K562 (cell line): Measurements from ENCODE around the gene TRA2B. TPM values are rescaled to one million over a fixed set of nuclear protein-coding genes. Genes with fewer than 3 reads are reported as not detected.

Experiments
- BRD4 ChIP-seq: fragments of 200-600 bp; sonication (generic); IDR thresholded peaks from 2 replicates; pipeline ENCODE4 v1.6.1; 2017; ENCODE audit warnings: inconsistent platforms
- CC2D1A ChIP-seq: fragments of 450-650 bp; IDR thresholded peaks from 2 replicates; pipeline ENCODE4 v1.6.1; 2017; ENCODE audit warnings: mild to moderate bottlenecking
- CEBPZ ChIP-seq: fragments of 150-350 bp; IDR thresholded peaks from 2 replicates; pipeline ENCODE4 v1.6.1; 2014; ENCODE audit warnings: low read depth, mild to moderate bottlenecking, low read length, borderline replicate concordance
- CREM ChIP-seq: IDR thresholded peaks from 2 replicates; pipeline ENCODE4 v1.6.1; 2014; ENCODE audit warnings: antibody characterized with exemption, low read depth
- DDX20 ChIP-seq: fragments of 450-650 bp; IDR thresholded peaks from 2 replicates; pipeline ENCODE4 v1.6.1; 2016; ENCODE audit warnings: missing genetic modification characterization, low read depth, mild to moderate bottlenecking, missing compliant biosample characterization, moderate library complexity
- DMBX1 ChIP-seq: fragments of 250-450 bp; sonication (Bioruptor Pico); IDR thresholded peaks from 2 replicates; pipeline ENCODE4 v1.8.0; 2022; ENCODE audit warnings: inconsistent platforms, mild to moderate bottlenecking, moderate library complexity, borderline replicate concordance
- ELF1 ChIP-seq: fragments of 200-800 bp; sonication (Bioruptor generic); IDR thresholded peaks from 2 replicates; pipeline ENCODE4 v1.6.1; 2016; ENCODE audit warnings: missing genetic modification characterization, missing compliant biosample characterization
- HDAC8 ChIP-seq: fragments of 450-650 bp; IDR thresholded peaks from 2 replicates; pipeline ENCODE4 v1.6.1; 2016; ENCODE audit warnings: mild to moderate bottlenecking, missing genetic modification characterization, moderate library complexity, missing compliant biosample characterization
- HMBOX1 ChIP-seq: sonication (generic); IDR thresholded peaks from 2 replicates; pipeline ENCODE4 v1.6.1; 2016
- JUND ChIP-seq, 2 experiments: IDR thresholded peaks; 2 replicates in 1 of 2; 3 replicates in 1 of 2; pipeline ENCODE4 v1.6.1; 2011; ENCODE audit warnings: borderline replicate concordance in 2 of 2, low read depth in 2 of 2, low read length in 2 of 2, improper control_type of control experiment in 1 of 2, missing biosample characterization in 1 of 2, missing genetic modification characterization in 1 of 2, missing genetic modification reagents in 1 of 2
- MAZ ChIP-seq, 2 experiments: fragments of 450-650 bp in 1 of 2; sonication (generic) in 1 of 2; formaldehyde crosslinking; IDR thresholded peaks in 1 of 2; conservative IDR thresholded peaks in 1 of 2; 2 replicates each; pipeline versions ENCODE4 v1.4.0 to v1.5.0; 2020; ENCODE audit warnings: mild to moderate bottlenecking in 1 of 2, missing genetic modification reagents in 1 of 2
- NFRKB ChIP-seq: fragments of 450-650 bp; IDR thresholded peaks from 2 replicates; pipeline ENCODE4 v1.6.1; 2016; ENCODE audit warnings: low read depth
- NR2C2 ChIP-seq, 2 experiments: fragments of 200-800 bp in 1 of 2; sonication (Bioruptor generic) in 1 of 2; sonication (generic) in 1 of 2; formaldehyde crosslinking in 1 of 2; IDR thresholded peaks; 2 replicates each; pipeline versions ENCODE4 v1.6.1 to v1.8.0; 2016 to 2022; ENCODE audit warnings: mild to moderate bottlenecking in 1 of 2, missing compliant biosample characterization in 1 of 2, missing genetic modification characterization in 1 of 2, missing genetic modification reagents in 1 of 2
- NR2F6 ChIP-seq: fragments of 450-650 bp; formaldehyde crosslinking; IDR thresholded peaks from 2 replicates; pipeline ENCODE4 v1.4.0; 2020; ENCODE audit warnings: mild to moderate bottlenecking
- RBM22 ChIP-seq: fragments of 200-400 bp; formaldehyde crosslinking; IDR thresholded peaks from 2 replicates; pipeline ENCODE4 v1.6.1; 2018; ENCODE audit warnings: low read length, low read depth; ENCODE audit not compliant: poor library complexity, severe bottlenecking
- SMARCE1 ChIP-seq: fragments of 450-650 bp; IDR thresholded peaks from 2 replicates; pipeline ENCODE4 v1.7.1; 2016; ENCODE audit warnings: mild to moderate bottlenecking
- UBTF ChIP-seq, 2 experiments: IDR thresholded peaks; 2 replicates each; pipeline ENCODE4 v1.6.1; 2012; ENCODE audit warnings: improper control_type of control experiment in 2 of 2, low read depth in 2 of 2, low read length in 2 of 2, borderline replicate concordance in 1 of 2
- ZNF280A ChIP-seq: fragments of 450-650 bp; IDR thresholded peaks from 2 replicates; pipeline ENCODE4 v1.6.1; 2018; ENCODE audit warnings: mild to moderate bottlenecking, low read depth; ENCODE audit not compliant: partially characterized antibody
- ZNF551 ChIP-seq: fragments of 250-450 bp; sonication (Bioruptor Pico); IDR thresholded peaks from 2 replicates; pipeline ENCODE4 v1.5.0; 2021; ENCODE audit warnings: mild to moderate bottlenecking, moderate library complexity
- ZNF717 ChIP-seq: fragments of 250-450 bp; sonication (Bioruptor Pico); IDR thresholded peaks from 2 replicates; pipeline ENCODE4 v1.5.0; 2021
- polyA plus RNA-seq, 8 experiments: library from polyadenylated mRNA; depleted of rRNA in 4 of 8; stranded (reverse) in 5 of 8; unstranded in 3 of 8; fragments of >200 nt; fragmentation: Nextera tagmentation in 2 of 8; fragmentation: Illumina TruSeq in 1 of 8; extraction: Ambion mirVana in 2 of 8; extraction: Trizol in 1 of 8; gene quantifications; 2 replicates each; pipeline versions ENCODE4 v1.2.1 to v1.2.3, GENCODE V29; 2011 to 2014; ENCODE audit warnings: inconsistent platforms in 1 of 8, missing spikeins in 1 of 8
- total RNA-seq, 7 experiments: library from RNA; depleted of rRNA in 6 of 7; stranded (reverse); fragments of >200 nt in 6 of 7; fragmentation: Illumina TruSeq in 2 of 7; extraction: Trizol in 2 of 7; gene quantifications; 2 replicates each; pipeline versions ENCODE4 v1.2.1 to v1.2.3, GENCODE V29; 2011 to 2021; ENCODE audit warnings: low replicate concordance in 1 of 7

Gene TRA2B
- total and polyA plus RNA-seq, 9 of the 15 experiments (the other 6 are each of a cell fraction or from before 2014, with no cell fraction given): 105 to 411 (median 278) TPM

- TF ChIP-seq CEBPZ (no peak), DDX20 (no peak), BRD4 (no peak), RBM22 (no peak), MAZ (CRISPR knock-in tag; conservative IDR thresholded peaks at IDR 0.05 in 1 of 2, IDR thresholded peaks at IDR 0.05 in 1 of 2) (no peak), ELF1 (tag) (no peak), ZNF717 (CRISPR knock-in tag) (no peak), NR2F6 (CRISPR knock-in tag) (no peak), NR2C2 (CRISPR knock-in tag; IDR thresholded peaks at IDR 0.05) (no peak), NR2C2 (tag; IDR thresholded peaks at IDR 0.05) (no peak), CC2D1A (no peak), HDAC8 (no peak), DMBX1 (CRISPR knock-in tag) (no peak), JUND (IDR thresholded peaks at IDR 0.05; ENCODE audit: borderline replicate concordance, low read depth, low read length) (peak; percentile 97), JUND (tag; IDR thresholded peaks at IDR 0.05; ENCODE audit: borderline replicate concordance, low read depth, low read length) (peak; percentile 89; the same call in 2 of the 3 replicates), SMARCE1 (peak; percentile 82; the same call in 1 of the 2 replicates), ZNF551 (CRISPR knock-in tag) (no peak), UBTF (IDR thresholded peaks at IDR 0.05; ENCODE audit: borderline replicate concordance in 1 of 2, low read depth in 2 of 2, low read length in 2 of 2) (peak in 1 of 2 experiments; percentile 91; a peak in 2 of 4 replicates), NFRKB (peak; percentile 50; the same call in 1 of the 2 replicates), HMBOX1 (no peak), ZNF280A (no peak), CREM (peak; percentile 35; the same call in 1 of the 2 replicates)
These were observed 37.6 kb downstream of the TRA2B start (continued) for GRCh38 chr3:185900228-185900627.
